OCI-M2 (cell line): Measurements from ENCODE around the gene DMPK.
"Not testable (repeated sequence)": the region's sequence is repeated elsewhere in the genome, so short reads cannot be mapped to it uniquely, and the experiment has no call there.

Experiments
- DNase-seq: peaks from one replicate; lab custom pipeline; 2025; ENCODE audit not compliant: unreplicated experiment; lab: John Stamatoyannopoulos, UW

Gene DMPK

DNA sequence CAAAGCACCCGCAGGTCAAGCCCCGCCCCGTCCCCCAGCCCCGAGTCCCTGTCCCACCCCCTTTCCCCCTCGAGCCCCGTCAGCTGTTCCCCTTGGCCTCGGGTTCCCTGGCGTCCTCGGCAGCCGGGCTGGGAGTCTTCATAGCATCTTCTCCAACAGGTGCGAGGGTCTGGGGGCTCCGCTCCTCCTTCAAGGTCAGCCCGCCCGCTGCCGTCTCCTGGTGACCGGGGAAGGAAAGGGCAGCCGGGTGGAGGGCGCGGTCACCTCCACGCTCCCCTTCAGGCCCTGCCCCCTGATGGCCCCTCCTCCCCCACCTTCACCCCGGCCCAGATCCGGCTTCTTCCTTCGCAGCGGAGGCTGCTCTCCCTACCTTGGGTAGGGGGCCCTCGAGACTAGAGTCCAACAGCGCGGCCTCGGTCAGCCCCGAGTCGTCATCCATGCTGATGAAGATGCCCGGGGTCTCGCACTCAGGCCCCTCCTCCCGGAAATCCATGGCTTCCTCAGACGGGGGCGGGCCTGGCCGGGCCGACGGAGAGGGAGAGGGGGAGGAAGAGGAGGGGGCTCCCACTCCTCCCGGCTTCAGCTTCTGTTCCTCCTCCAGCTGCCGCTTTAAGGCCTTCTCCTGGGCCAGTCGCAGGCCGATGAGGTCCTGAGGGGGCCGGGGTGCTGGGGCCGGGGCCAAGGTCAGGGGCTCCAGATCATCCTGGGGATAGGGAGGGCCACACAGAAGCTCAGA, 33.4 kb upstream of the DMPK start:
- DNase-seq, result no peak

DNA sequence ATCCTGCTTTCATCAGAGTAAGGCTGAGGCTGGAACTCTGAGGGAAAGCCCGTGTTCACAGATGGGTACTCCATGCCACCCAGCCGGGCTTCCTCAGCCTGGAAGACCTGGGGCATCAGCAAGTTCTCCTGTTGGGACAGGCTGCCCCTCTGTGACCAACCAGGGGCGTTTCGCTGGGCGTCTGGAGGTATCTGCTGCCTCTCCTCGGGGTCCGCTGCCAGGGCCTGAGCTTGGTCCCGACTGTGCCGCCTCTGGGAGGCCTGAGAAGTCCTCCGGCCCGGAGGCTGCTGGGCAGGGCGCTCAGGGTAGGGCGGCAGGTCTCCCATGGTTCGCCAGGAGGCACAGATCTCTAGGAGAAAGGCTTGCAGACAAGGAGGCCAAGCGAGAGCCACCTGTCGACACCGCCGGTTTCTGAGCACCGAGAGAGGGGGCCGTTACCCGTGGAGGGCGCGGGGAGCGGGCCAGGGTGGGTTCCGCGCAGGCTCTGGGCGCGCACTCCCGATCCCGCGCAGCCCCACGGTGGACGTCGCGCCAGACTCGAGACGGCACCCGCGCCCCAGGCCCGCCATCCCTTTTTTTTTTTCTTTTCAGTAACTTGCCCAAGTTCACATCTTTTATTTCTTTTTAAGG, 32.7 kb upstream of the DMPK start, which contains the start of gene RSPH6A:
Gene RSPH6A (minus strand): TSS at position 458 of the 630 bp plus-strand sequence. CDS start 132 bp downstream, at position 326.
- no peak for DNase-seq

DNA sequence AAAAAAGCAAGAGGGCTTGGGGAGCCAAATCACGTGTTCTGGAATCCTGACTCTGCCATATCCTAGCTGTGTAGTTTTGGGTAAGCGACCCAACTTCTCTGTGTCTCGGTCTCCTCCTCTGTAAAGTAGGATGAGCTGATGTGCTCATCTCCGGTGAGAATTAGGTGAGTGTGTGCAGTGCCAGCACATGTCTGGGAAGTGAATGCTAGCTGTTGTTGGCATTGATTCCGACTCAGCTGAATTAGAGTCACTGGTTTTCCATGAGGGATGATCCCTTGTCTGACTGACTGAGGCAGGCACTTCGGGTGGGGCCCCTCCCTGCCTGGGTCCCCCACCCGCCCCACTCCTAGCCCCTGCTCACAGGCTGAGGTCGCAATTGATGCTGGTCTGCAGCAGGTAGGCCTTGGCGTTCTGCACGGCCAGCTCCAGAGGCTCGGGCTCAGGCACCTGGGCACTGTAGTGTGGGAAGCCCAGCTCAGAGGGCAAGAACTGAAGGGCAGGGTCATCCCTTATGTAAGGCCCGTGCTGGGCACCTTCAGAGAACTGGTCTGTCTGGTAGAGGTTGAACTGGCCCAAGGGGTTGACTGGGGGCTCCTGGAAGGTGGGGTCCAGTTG, 32.0 kb upstream of the DMPK start:
- DNase-seq, result no peak

DNA sequence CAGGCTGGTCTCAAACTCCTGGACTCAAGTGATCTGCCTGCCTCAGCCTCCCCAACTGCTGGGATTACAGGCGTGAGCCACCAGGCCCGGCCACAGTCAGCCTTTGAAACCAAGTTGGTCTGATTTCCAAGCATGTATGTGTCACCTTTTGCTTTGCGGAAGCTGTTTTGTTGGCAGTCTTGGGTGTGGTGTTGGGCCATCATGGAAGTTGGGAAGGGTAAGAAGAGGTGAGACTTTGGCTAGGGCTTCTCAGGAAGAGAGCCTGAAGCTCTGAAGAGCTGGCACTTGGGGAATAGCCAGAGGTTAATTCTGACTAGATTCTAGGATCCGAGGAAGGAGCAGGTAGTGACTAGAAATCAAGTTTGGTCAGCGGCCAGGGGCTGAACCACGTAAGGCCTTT, 30.0 kb upstream of the DMPK start:
- no peak for DNase-seq

DNA sequence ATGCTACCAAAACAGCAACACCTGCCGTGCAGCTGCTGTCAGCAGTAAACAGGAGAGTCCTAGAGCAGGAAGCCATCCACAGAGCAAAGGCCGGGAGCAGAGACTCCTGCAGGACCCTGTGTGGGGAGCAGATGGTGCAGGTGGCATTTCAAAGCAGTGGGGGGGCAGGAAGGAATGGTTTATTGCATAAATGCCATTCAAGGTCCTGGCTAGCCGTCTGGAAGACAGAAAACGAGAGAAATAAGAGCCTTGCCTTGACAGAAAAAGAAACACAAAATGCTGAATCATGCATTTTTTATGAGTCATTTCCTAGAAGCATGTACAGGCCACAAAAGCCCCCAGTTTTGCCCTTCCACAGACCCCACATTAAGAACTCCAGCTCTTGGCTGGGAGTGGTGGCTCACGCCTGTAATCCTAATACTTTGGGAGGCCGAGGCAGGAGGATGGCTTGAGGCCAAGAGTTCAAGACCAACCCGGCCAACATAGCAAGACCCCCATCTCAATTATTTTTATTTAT, 27.4 kb upstream of the DMPK start:
- DNase-seq, result no peak

DNA sequence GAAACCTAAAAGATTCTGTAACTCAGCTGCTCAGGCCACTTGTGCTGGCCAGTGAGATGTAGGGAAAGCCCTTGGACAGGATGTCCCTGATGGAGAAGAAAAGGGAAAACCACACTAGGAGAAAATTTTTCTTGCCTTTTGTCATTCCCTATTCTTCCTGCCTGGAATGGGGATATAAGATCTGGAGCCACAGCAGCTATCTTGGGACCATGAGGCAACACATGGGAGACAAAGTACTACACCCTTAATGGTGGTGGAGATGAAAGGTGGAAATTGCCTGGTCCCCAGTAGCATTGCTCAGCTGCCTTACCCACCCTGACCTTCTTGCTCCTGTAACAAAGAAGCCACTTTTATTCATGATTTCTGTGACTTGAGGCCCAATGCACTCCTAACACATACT, 23.4 kb upstream of the DMPK start:
- DNase-seq, result no peak

DNA sequence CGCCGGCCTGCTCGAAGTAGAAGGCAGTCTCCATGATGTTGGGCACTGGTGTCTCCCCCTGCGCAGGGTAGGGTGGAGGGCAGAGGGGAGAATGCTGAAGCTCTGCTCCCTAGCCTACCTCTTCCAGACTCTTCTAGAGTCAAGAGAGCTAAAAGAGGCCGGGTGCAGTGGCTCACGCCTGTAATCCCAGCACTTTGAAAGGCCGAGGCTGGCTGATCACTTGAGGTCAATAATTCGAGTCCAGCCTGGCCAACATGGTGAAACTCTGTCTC, 22.6 kb upstream of the DMPK start:
- no peak for DNase-seq

DNA sequence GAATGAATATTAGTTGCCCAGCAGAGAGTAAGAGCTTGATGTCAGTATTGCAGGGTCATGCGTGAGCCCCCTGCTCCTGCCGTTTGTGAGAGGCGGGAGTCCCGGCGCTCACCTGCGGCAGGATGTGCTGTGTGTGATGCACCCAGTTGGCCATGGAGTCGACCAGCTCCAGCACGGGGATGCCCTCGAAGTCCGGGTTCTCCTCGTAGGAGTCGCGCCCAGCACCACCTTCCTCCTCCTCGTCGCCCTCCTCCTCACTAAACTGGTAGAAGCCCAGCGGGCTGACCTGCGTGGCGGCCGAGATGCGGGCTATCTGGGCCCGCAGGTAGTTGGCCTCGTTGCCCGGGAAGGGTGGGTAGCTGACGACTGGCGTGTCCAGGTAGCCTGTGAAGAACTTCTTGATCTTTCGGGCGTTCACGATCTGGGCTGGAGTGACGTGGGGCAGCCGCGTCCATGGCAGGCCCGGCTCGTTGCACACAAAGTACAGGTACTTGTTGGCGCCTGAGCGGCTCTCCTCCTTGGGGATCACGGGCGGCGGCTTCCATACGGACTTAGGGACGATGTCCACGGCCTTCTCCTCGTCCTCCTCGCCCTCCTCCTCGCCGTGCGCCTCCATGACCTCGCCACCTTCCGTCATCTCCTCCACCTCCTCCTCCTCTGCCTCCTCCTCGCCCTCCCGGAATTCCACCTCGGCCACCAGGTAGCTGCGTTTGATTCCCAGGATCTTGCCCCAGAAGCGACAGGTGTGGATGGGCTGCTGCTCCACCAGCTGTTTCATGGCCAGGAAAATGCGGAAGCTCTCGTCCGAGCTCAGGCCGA, 22.1 kb upstream of the DMPK start:
- DNase-seq, result no peak

DNA sequence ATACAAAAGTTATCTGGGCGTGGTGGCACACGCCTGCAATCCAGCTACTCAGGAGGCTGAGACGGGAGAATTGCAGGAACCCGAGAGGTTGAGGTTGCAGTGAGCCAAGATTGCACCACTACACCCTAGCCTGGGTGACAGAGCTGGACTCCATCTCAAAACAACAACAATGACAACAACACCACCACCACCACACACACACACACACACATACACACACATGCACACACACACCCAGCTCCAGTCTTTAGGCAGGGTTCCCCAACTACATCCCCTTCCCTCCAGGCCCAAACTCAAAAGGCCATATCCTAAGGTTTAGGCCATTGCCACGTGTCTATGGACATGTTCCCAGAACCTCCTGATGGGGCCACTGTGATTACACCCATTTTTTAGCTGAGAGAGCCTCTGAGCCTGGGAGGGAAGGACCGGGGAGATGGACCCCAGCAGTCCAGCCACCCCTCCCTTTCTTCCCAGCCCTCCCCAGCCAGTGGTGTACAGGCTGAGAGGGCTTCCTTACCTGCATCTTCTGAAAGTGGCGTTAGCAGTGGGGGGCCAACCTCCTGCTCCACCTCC, 19.4 kb upstream of the DMPK start:
- no peak for DNase-seq

DNA sequence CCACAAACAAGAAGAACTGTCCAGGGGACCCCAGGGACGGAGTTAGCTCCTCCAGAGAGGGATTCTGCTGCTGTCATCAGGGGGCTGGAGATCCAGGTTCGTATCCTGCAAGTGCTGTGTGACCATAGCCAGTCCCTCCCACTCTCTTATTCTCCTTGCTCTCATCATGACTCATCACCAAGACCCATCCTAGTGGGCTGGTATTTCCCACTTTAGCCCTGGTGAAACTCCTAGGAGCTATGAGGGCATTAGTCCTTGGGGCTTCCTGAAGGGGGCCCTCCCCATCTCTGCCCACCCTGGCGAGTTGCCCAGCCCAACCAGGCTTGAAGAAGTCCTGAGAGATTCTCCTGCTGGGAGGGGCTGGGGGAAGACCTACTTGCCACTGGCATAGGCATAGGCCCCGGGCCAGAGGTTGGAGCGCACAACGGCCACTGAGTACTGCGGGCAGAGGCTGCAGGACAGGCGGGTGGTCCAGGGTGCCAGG, 17.8 kb upstream of the DMPK start:
- no peak for DNase-seq

DNA sequence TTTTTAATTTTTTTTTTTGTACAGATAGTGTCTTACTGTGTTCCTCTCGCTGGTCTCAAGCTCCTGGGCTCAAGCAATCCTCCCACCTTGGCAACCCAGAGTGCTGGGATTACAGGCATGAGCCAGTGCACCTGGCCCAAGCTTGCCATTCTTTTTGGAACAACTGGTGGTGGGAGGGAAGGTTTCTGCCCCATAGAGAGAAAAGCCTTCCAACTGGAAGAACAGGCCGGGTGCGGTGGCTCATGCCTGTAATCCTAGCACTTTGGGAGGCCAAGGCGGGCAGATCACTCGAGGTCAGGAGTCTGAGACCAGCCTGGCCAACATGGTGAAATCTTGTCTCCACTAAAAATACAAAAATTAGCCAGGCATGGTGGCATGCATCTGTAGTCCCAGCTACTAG, 17.3 kb upstream of the DMPK start:
- DNase-seq, result not testable (repeated sequence)

DNA sequence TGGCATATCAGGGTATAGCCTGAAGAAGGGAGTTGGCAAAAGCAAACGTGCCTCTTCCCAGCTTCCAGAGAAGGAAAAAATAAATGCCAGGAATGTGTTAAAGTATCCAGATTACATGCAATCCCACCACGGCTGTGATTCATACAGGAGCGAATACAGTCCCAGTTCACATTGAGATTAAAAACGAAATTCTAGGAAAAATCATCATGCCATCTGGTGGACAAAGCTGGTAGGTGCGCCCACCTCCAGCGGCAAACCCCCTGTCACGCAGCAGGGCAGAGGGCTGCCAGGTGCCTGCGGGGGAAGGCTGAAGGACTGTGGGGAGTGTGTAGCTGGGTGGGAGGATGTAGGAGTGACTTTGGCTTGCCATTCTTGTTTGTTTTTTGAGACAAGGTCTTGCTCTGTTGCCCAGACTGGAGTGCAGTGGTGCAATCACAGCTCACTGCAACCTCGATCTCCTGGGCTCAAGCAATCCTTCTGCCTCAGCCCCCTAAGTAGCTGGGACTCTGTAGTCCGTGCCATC, 16.8 kb upstream of the DMPK start:
- DNase-seq, result peak; percentile 52

DNA sequence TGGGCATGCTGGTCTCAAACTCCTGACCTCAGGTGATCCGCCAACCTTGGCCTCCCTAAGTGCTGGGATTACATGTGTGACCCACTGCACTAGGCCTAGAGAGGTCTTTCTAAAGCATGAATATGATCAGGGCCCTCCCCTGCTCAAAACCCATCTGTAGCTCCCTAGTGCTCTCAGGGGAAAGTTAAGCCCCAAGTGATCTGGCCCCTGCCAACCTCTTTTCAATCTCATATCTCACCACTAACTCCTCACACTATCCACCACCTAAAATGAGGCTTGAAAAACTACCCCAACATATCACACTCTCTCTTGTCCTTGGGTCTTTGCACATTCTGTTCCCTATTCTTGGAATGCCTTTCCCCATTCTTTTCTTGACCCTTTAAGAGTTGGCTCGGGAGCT, 12.3 kb upstream of the DMPK start:
- no peak for DNase-seq

DNA sequence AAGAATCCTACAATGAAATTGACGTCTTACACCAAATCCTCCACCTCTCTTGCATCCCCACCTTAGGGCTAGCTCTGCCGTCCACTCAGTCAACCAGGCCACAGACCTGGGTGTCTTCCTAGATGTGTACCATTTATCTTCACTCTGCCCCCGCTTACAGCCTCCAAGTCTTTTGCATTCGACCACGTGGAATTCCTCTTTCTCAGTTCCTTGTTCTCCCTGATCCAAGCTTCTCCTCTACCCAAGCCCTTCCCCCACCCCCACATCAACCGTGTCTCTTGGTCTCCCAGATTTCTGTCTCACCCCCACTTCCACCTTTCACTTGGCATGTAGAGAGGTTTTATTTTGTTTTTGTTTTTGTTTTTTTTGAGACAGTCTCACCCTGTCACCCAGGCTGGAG, 11.6 kb upstream of the DMPK start:
- no peak for DNase-seq

DNA sequence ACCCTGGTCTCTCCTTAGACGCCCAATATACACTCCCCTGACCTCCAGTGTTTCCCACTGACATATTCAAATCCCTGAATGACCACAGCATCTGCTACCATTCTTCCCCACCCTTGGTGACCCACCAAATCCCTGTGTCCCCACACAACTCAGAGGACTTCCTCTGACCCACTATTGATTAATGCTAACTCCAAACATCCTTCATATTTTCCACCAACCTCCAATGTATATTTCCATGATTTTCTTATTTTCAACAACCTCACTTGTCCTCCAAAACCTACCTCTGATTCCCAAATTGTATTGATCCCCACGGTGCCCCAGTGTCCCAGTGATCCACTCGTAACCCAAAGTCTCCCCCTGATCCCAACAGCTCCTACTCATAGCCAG, 10.9 kb upstream of the DMPK start:
- DNase-seq, result no peak

DNA sequence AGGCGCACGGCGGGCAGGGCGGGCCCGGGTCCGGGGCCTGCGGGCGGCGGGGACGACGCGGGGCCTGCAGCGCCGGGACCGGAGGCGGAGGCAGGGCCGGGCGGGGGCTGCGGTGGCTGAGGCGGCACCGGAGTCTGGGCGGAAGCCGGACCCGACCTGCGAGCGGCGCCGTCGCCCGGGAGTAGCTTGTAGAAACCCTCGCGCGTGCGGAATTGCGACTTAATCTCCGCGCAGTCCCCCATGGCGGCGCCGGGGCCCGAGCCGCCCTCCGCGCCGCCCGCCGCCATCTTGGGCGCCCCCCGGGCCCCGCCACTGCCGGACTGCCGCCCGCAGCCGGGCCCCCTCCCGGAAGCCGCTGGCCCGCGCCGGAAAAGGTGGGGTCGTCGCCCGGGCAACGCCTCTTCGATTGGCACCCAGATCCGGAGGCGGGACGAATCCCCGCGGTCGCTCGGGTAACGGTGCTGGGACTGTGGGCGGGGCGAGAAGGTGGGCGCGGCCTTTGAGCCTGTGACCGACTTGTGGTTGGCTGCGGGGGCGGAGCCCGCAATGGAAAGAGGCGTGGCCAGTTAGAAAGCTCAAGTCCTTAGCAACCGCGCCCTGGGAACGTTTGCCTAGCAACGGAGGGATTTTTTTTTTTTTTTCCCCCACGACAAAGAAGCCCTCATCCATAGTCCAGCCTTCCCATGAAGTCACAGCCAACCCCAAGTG, 10.3 kb upstream of the DMPK start, which contains the start of gene DMWD:
Gene DMWD (minus strand): TSS at position 376 of the 708 bp plus-strand sequence. CDS start 89 bp downstream, at position 287.
- peak; percentile 96 for DNase-seq

DNA sequence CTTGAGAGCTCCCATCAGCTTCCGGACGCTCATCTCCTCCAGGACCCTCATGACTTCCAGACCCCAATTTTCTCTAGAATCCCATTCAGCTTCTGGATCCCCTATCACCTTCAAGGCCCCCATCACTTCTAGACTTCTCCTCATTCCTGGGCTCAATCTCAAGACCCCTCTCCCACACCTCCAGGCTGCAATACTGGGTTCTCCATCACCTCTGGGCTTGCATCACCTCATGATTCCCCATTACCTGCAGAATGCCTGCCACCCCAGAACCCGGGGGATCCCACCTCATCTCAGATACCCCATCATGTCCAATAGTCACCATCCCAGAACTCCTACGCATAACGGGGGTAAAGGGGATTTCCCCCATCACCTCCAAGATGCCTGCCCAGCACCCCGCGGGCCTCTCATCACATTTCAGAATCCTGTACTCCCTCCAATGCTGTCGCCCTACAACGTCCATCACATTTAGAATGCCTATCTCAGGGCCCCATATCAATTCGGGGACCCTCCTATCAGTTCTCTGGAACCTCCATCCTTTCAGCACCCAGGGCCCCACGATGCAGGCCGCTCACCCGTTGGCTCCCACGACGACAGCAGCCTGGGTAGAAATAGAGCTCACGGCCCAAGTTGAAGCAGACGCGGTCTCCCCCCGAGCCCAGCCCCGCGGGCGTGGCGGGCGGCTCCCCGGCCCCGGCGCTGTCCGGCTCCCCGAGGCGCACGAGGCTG, 9.6 kb upstream of the DMPK start:
- DNase-seq, result no peak

DNA sequence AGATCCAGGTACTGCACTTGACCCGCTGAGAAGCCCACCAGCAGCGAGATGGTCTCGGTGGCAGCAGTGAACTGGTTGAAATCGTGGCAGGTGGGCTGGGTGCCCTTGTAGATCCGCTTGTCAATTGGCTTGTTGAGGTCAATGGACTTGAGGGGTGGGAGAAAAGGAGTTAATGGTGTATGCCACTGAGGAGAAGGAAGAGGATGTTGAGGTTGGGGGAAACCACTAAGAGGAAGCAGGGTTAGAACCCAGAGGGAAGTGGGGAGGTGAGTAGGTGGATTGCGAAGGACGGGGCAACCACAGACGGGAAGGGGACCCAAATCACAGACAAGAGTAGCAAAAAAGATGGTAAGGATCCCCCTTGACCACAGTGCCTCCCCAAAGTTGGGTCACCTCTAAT, 8.7 kb upstream of the DMPK start:
- DNase-seq, result no peak

DNA sequence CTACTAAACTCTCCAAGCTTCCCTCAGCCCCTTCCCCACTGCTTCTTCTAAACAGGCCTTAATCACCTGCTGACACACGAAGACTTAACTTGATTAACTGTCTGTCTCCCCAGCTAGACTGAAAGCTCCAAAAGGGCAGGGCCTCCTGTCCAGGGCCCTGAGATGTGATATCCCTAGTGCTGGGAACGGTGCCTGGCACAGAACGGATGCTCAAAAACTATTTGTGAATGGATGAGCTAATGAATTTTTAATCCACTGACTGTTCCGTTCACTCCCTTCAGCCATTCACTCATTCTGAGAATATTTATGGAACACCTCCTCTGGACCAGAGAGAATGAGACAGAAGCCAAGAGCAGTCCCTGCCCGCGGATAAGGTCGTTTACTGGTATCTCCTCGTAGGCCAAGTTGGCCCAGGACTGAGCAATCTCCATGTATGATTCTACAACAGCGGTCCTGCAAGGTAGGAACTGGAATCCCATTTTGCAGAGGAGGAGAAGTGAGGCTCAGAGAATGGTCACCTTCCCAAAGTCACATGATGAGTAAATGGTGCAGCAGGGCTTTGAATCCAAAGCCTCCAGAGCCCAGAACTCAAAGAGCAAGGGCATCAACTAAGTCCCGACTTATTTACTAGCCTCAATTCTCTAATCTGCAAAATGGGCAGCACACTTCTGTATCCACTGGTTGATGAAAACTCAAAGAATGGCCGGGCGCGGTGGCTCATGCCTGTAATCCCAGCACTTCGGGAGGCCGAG, 6.9 kb upstream of the DMPK start:
- DNase-seq, result no peak
